ENCODE results near the gene ANO9.

GRCh38 chr11:383431-383830 is 58.4 kb downstream of the ANO9 start:
- TF ChIP-seq CTCF (IDR thresholded peaks at IDR 0.05; ENCODE audit: low read length) (no peak), EZH2 (IDR thresholded peaks at IDR 0.05; ENCODE audit: borderline replicate concordance, low read length) (no peak)

Data from OCI-LY1 (cell line).